GM10266 (cell line): ENCODE data around the gene CPE.

ENCODE experiments used
- DNase-seq: peaks from one replicate; pipeline ENCODE4 v3.0.0; 2012; ENCODE audit errors: extremely low spot score
- TF ChIP-seq, protein P1 (sequence below): IDR thresholded peaks from 2 replicates; pipeline ENCODE4 v1.5.1; 2012; ENCODE audit warnings: mild to moderate bottlenecking, low read depth; ENCODE audit not compliant: control insufficient read depth, insufficient read depth; ENCODE audit errors: missing control alignments

The CPE gene

GRCh38 chr4:165379678-165380064 lies 863 bp downstream of the CPE start:
- DNase-seq, result no peak
- TF ChIP-seq, protein P1, sequence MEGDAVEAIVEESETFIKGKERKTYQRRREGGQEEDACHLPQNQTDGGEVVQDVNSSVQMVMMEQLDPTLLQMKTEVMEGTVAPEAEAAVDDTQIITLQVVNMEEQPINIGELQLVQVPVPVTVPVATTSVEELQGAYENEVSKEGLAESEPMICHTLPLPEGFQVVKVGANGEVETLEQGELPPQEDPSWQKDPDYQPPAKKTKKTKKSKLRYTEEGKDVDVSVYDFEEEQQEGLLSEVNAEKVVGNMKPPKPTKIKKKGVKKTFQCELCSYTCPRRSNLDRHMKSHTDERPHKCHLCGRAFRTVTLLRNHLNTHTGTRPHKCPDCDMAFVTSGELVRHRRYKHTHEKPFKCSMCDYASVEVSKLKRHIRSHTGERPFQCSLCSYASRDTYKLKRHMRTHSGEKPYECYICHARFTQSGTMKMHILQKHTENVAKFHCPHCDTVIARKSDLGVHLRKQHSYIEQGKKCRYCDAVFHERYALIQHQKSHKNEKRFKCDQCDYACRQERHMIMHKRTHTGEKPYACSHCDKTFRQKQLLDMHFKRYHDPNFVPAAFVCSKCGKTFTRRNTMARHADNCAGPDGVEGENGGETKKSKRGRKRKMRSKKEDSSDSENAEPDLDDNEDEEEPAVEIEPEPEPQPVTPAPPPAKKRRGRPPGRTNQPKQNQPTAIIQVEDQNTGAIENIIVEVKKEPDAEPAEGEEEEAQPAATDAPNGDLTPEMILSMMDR, result no peak

GRCh38 chr4:165380805-165381204 lies 2.0 kb downstream of the CPE start:
- no peak for DNase-seq
- TF ChIP-seq, protein P1, result no peak

GRCh38 chr4:165381821-165382373 lies 3.1 kb downstream of the CPE start:
- DNase-seq, result no peak
- TF ChIP-seq, protein P1, result no peak

DNA sequence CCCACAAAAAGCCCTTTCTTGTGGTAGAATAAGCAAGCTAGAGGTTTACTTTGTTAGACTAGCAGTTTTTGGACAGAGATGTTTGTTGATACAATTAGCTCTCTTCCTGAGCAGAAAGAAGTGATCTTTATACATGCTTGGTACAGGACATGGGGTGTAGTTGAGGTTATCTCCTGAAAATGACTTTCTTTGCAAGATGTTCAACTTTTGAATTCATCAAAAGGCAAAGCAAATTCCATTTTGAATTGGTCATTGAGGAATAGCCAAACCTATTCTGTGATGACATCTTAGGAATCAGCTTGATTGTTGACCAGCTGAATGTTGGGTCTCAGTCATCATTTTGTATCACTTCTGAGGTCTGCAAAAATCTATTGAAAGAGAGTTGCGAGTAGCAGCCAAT lies 3.8 kb downstream of the CPE start:
- TF ChIP-seq, protein P1, result no peak
- DNase-seq, result no peak

DNA sequence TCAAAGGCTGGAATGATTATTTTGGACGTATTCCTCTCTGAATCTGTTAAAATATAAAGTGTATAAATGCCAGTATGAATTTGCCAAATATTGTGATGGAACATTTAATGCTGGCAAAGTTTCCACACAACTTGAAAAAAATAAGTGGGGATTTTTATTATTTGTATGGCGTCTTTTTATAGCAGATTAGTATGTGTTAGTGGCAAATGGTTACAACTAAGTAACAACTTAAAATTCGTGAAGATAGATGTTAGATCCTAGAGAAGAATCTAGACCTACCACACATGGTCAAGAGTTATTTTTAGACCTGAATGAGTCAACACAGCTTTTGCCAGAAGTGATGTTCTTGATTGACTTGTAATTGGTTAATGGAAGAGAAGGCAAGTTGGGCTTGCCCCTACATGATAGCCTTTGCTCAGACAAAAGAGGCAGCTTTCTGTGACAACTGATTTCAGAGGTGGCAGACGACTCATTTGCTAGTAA lies 4.8 kb downstream of the CPE start:
- no peak for DNase-seq
- TF ChIP-seq, protein P1, result no peak

DNA sequence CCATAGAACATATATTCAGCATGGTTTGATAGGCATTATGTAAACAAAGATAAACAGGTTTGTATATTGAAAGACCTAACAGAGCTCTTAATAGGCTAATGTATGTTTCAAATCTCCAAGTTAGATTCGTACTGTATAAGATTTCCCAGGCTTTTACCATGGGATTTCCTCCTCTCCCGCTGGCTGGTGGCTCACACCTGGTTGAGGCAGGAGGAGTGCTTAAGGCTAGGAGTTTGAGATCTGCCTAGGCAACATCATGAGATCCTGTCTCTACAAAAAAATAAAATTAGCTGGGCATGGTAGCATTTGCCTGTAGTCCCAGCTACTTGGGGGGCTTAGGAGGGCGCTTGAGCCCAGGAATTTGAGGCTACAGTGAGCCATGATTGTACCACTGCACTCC lies 5.4 kb downstream of the CPE start:
- DNase-seq, result no peak
- TF ChIP-seq, protein P1, result no peak

DNA sequence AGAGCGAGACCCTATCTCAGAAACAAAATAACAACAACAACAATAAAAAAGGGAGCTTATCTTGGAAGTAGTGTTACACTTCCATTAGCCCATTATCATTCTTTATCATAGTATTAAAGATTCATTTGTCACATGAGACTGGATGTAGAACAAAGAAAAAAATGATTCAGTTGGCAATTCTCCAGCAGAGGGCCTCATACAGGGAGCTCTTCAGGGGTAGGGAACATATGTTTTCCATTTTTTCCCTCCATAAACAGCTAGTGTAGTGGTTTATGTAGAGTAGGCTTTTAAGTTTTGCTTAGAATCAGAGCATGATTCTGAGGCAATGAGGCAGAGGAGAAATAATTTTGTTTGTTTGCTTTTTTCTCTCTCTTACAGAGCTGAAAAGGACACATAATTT lies 5.8 kb downstream of the CPE start:
- TF ChIP-seq, protein P1, result no peak
- no peak for DNase-seq
